T-cell (primary cell): ENCODE results near the gene RFX3. TPM values are rescaled to one million over a fixed set of nuclear protein-coding genes. Genes with fewer than 3 reads are reported as not detected.

ENCODE experiments used
- ATAC-seq, 4 experiments: fragments of 200-7000 bp in 3 of 4; fragments of 150-1000 bp in 1 of 4; cut with Tn5 transposase; replicated peaks in 1 of 4; 1 replicate in 3 of 4; 2 replicates in 1 of 4; pipeline ENCODE4 v1.10.0; 2021; ENCODE audit warnings: moderate library complexity in 3 of 4, mild to moderate bottlenecking in 2 of 4, moderate number of reproducible peaks in 1 of 4
- CTCF ChIA-PET, 2 donors: fragments of 300-600 bp; sonication (Branson Sonifier 250); formaldehyde crosslinking; loops; one replicate each; lab custom pipeline; 2022; ENCODE audit warnings: antibody characterized with exemption in 2 of 2; lab: Charles Lee
- POLR2A ChIA-PET, 2 donors: fragments of 300-600 bp; sonication (Branson Sonifier 250); formaldehyde crosslinking; loops; one replicate each; lab custom pipeline; 2022; ENCODE audit warnings: antibody characterized with exemption in 2 of 2; lab: Charles Lee
- DNase-seq, 35 experiments: peaks; one replicate each; pipeline versions ENCODE4 v3.0.0 to v3.0.0-alpha.2; 2013 to 2023
- H3K27ac ChIP-seq: one replicate; pipeline ENCODE4 v1.5.1; 2013; ENCODE audit warnings: low read length
- H3K27me3 ChIP-seq, 2 experiments: replicated peaks in 1 of 2; 1 replicate in 1 of 2; 2 replicates in 1 of 2; pipeline versions ENCODE4 v1.6.1 to v1.7.0; 2013; ENCODE audit warnings: low read length in 1 of 2, mixed read lengths in 1 of 2; ENCODE audit not compliant: control insufficient read depth in 2 of 2, insufficient read depth in 2 of 2; ENCODE audit errors: extremely low read depth in 1 of 2
- H3K36me3 ChIP-seq, 2 donors: 1 replicate in 1 of 2; 2 replicates in 1 of 2; pipeline versions ENCODE4 v1.6.1 to v1.7.0; 2013; ENCODE audit warnings: low read length in 1 of 2; ENCODE audit not compliant: control insufficient read depth in 2 of 2, insufficient read depth in 1 of 2; ENCODE audit errors: extremely low read depth in 1 of 2
- H3K4me1 ChIP-seq, 2 experiments: 1 replicate in 1 of 2; 2 replicates in 1 of 2; pipeline versions ENCODE4 v1.6.1 to v1.7.0; 2013; ENCODE audit warnings: low read length in 2 of 2, mixed read lengths in 1 of 2; ENCODE audit not compliant: insufficient read depth in 2 of 2, control insufficient read depth in 1 of 2; ENCODE audit errors: extremely low read depth in 1 of 2
- H3K4me3 ChIP-seq, 2 donors: 1 replicate in 1 of 2; 2 replicates in 1 of 2; pipeline versions ENCODE4 v1.5.1 to v1.7.0; 2013; ENCODE audit warnings: mild to moderate bottlenecking in 2 of 2, low read length in 1 of 2, moderate library complexity in 1 of 2; ENCODE audit not compliant: control insufficient read depth in 1 of 2; ENCODE audit errors: extremely low read depth in 1 of 2
- H3K9me3 ChIP-seq: 2 replicates; pipeline ENCODE4 v1.7.0; 2013
- H3K27ac Mint-ChIP-seq, 2 donors: one replicate each; pipeline ENCODE4 v1.8.0; 2020 to 2021; ENCODE audit warnings: mild to moderate bottlenecking in 2 of 2, mixed read lengths in 2 of 2
- H3K27me3 Mint-ChIP-seq, 2 donors: one replicate each; pipeline ENCODE4 v1.8.0; 2021 to 2022; ENCODE audit warnings: mixed read lengths in 2 of 2
- H3K36me3 Mint-ChIP-seq: one replicate; pipeline ENCODE4 v1.8.0; 2021; ENCODE audit warnings: mixed read lengths
- H3K4me1 Mint-ChIP-seq, 3 donors: one replicate each; pipeline ENCODE4 v1.8.0; 2020 to 2022; ENCODE audit warnings: mixed read lengths in 3 of 3, mild to moderate bottlenecking in 1 of 3
- H3K4me3 Mint-ChIP-seq, 3 donors: one replicate each; pipeline ENCODE4 v1.8.0; 2020 to 2022; ENCODE audit warnings: mild to moderate bottlenecking in 3 of 3, mixed read lengths in 3 of 3, moderate library complexity in 3 of 3
- H3K9me3 Mint-ChIP-seq, 3 donors: one replicate each; pipeline ENCODE4 v1.8.0; 2020 to 2022; ENCODE audit warnings: mixed read lengths in 3 of 3
- WGBS: methylation state at CpG from one replicate; pipeline ENCODE4 v1.1.5; 2013; ENCODE audit warnings: missing lambda C conversion rate; ENCODE audit not compliant: insufficient coverage; 5-methylcytosine and 5-hydroxymethylcytosine counted together
- total RNA-seq, 35 experiments: library from RNA in 6 of 35; stranded (reverse) in 6 of 35; fragments of 120-200 nt in 1 of 35; gene quantifications; one replicate each; pipeline versions ENCODE4 v1.2.1 to v1.2.4 and lab custom pipeline; 2013 to 2026

Gene RFX3
- total RNA-seq, 5 donors from 2014 or later (not counting 1 experiment from before 2014, with no cell fraction given), result 16.3 to 32.2 (median 20.5) TPM

DNA sequence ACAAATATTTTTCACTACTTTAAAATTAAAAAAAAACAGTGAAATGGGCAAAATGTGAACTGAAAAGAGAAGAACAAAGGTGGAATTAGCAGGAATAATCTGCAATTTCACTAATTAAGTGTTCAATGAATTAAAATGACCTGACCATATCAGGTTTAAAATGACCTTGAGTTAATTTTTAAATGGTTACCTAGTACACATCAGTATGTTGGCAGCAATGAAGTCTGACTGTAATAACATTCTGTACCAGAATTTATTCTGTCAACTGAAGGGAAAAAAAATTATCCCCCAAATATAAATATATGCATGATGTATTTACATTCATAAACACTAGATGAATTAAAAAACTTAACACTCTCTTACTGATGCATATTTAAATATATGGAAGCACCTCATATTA is 165.6 kb downstream of the RFX3 start:
- no peak overlapping the region for H3K27ac ChIP-seq
- Mint-ChIP-seq H3K4me3 (no peak overlapping the region), H3K4me1 (peaks cover 6 to 14% (median 13%) of the 10 kb centered on the region in 3 donors), H3K36me3 (peaks cover 28% of the 10 kb centered on the region), H3K27me3 (no peaks in the 10 kb centered on the region), H3K27ac (no peak overlapping the region), H3K9me3 (peaks cover 0 to 5% (median 5%) of the 10 kb centered on the region in 3 donors)
- H3K4me1 ChIP-seq, result no peaks in the 10 kb centered on the region
- H3K9me3 ChIP-seq, result no peaks in the 10 kb centered on the region
- no peak for DNase-seq
- no peak for ATAC-seq
- H3K36me3 ChIP-seq, result peaks cover 0 to 3% of the 10 kb centered on the region in 2 donors
- CTCF ChIA-PET, result no interaction called here
- no peak overlapping the region for H3K4me3 ChIP-seq
- no peaks in the 10 kb centered on the region for H3K27me3 ChIP-seq
- POLR2A ChIA-PET, result no interaction called here

DNA sequence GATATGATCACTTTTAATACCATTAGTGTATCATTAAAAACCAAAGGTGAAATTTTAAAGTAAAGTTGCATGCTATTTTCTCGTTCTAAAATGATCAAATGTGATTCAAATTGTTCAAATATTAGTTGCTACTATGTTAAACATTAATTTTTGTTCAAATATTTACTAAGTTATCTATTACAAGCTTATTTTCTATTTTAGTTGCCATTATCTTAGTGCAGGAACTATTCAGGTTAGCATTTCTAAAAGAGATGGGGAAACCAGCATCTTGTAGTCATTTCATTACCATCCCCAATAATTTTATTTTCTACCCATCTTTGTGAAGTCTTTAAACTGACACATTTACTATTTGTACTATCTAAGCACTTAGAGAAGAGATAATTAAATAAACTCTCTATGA is 166.0 kb downstream of the RFX3 start:
- Histone ChIP-seq H3K36me3 (peaks cover 0 to 3% of the 10 kb centered on the region in 2 donors), H3K4me3 (no peak overlapping the region), H3K4me1 (no peaks in the 10 kb centered on the region), H3K9me3 (no peaks in the 10 kb centered on the region), H3K27ac (no peak overlapping the region), H3K27me3 (no peaks in the 10 kb centered on the region)
- no peak for ATAC-seq
- DNase-seq, result no peak
- CTCF ChIA-PET, result no interaction called here
- WGBS, result no CpG with 5 or more reads among the region's 1 CpG
- POLR2A ChIA-PET, result no interaction called here
- Mint-ChIP-seq H3K36me3 (peaks cover 28% of the 10 kb centered on the region), H3K4me3 (no peak overlapping the region), H3K9me3 (peaks cover 0 to 5% (median 5%) of the 10 kb centered on the region in 3 donors), H3K27me3 (no peaks in the 10 kb centered on the region), H3K27ac (no peak overlapping the region), H3K4me1 (peaks cover 6 to 14% (median 13%) of the 10 kb centered on the region in 3 donors)

DNA sequence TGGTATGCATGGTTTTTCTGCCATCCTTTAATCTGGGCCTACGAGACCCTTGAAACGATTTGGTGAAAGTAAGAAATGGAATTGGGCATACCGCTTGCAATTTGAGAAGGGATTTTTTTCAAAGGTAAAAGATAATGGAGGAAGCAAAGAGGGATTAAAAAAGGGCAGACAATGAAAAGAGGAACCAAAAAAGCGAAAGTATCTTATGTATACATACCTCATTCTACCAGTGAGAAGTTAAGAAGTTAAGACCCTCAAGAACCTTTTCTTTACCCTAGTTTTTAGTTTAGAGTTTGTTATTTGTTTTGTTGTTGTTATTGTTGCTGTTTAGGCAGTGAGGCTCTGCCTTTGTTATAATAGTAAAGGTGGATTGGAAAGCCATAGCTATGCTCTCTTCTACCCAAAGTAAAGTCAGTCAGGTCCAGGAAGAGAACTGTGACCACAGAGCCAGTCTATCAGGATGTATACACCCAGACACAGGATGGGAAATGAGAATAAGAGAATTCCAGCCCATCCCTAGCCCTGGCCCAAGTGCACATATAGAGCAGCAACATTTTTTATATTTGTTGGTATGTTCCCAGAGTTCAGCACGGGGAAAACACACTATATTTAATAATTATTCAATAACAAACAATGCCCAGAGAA is 166.6 kb downstream of the RFX3 start:
- Mint-ChIP-seq H3K27me3 (no peaks in the 10 kb centered on the region), H3K9me3 (peaks cover 0 to 11% (median 5%) of the 10 kb centered on the region in 3 donors), H3K36me3 (peaks cover 32% of the 10 kb centered on the region), H3K4me1 (peaks cover 6 to 14% (median 13%) of the 10 kb centered on the region in 3 donors), H3K27ac (no peak overlapping the region), H3K4me3 (no peak overlapping the region)
- CTCF ChIA-PET, result no interaction called here
- ATAC-seq (no peak), DNase-seq (no peak)
- Histone ChIP-seq H3K4me3 (no peak overlapping the region), H3K9me3 (no peaks in the 10 kb centered on the region), H3K27me3 (no peaks in the 10 kb centered on the region), H3K4me1 (no peaks in the 10 kb centered on the region), H3K27ac (no peak overlapping the region), H3K36me3 (peaks cover 0 to 3% of the 10 kb centered on the region in 2 donors)
- POLR2A ChIA-PET, result no interaction called here
- WGBS, result 100% methylated on average over 2 of the region's 5 CpGs

DNA sequence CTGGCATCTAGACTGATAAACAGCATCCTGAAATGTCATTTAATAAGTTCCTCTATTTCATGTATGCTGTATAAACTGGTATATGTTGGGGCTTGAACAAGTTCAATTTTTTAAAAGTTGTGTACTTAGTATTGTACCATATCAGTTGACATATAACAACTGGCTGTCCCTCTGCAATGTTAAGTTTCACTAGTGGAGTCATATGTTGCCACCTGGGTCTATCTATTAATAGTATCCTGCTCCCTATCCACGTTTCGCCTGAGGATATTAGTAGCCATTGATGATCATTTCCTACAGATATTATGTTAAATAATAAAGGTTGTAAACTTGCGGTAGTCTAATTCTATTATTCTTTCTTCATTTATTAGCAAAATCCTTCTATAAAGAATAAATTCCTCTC is 177.6 kb downstream of the RFX3 start:
- Histone ChIP-seq H3K9me3 (no peaks in the 10 kb centered on the region), H3K4me3 (no peak overlapping the region), H3K36me3 (peaks cover 0 to 6% of the 10 kb centered on the region in 2 donors), H3K4me1 (no peaks in the 10 kb centered on the region), H3K27me3 (no peaks in the 10 kb centered on the region), H3K27ac (no peak overlapping the region)
- WGBS, result no CpG with 5 or more reads among the region's 3 CpGs
- DNase-seq, result no peak
- Mint-ChIP-seq H3K27me3 (no peaks in the 10 kb centered on the region), H3K36me3 (peaks cover 30% of the 10 kb centered on the region), H3K4me3 (no peak overlapping the region), H3K27ac (no peak overlapping the region), H3K9me3 (peaks cover 0 to 4% (median 3%) of the 10 kb centered on the region in 3 donors), H3K4me1 (peaks cover 0 to 10% (median 0%) of the 10 kb centered on the region in 3 donors)
- ChIA-PET CTCF (no interaction called here), POLR2A (no interaction called here)
- no peak for ATAC-seq

DNA sequence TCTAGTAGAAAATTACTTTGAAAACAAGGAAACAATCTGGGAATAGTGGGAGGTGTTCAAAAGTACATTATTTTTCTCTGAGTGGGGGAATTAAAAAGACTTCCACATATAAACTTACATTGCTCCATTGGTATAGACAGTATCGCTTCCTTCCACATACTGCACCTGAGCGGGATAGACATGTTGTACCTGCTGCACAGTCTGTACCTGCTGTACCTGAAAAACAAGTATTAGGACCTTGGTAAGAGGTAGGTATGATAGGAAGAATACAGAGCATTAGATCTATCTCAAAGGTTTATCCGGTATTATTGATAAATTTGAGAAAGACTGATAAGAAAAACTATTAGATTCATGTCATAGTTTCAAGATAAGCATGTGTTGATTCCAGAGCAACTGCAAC is 179.3 kb downstream of the RFX3 start:
- CTCF ChIA-PET, result no interaction called here
- WGBS, result 100% methylated on average over 1 of the region's 3 CpGs
- H3K27ac Mint-ChIP-seq, result no peak overlapping the region

DNA sequence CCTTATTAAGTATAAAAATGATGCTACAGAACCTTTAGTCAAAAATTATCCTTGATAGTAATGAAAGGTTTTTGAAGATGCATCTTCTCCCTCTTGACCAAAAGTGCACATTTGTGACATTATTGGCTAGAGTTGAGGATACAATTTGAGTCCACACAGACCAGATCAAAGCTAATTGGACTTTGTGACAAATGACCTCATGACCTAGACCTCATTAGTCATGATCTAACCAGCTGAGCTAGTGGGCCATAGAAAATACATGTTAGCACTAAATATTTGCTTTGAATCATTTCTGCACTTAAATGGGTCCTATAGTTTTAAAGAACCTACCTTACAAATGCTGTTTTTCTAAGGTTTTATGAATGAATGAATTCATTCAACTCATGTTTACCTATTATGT is 182.1 kb downstream of the RFX3 start:
- Histone ChIP-seq H3K4me3 (no peak overlapping the region), H3K36me3 (peaks cover 0 to 3% of the 10 kb centered on the region in 2 donors), H3K4me1 (no peaks in the 10 kb centered on the region), H3K9me3 (no peaks in the 10 kb centered on the region), H3K27me3 (no peaks in the 10 kb centered on the region), H3K27ac (no peak overlapping the region)
- no peak for ATAC-seq
- DNase-seq, result no peak
- Mint-ChIP-seq H3K4me3 (no peak overlapping the region), H3K9me3 (peaks cover 2 to 3% (median 3%) of the 10 kb centered on the region in 3 donors), H3K27me3 (no peaks in the 10 kb centered on the region), H3K27ac (no peak overlapping the region), H3K36me3 (peaks cover 34% of the 10 kb centered on the region), H3K4me1 (peaks cover 0 to 15% (median 4%) of the 10 kb centered on the region in 3 donors)
- ChIA-PET POLR2A (interaction anchor here in 1 of 2 donors (0.6 kb wide), 1 partner anchor 212 kb away, joined by 3 read pairs; no protein-coding TSS in a partner anchor), CTCF (no interaction called here)

More for the DNA sequence above, 179.3 kb downstream of the RFX3 start:
- Histone ChIP-seq H3K36me3 (peaks cover 0 to 3% of the 10 kb centered on the region in 2 donors), H3K27ac (no peak overlapping the region), H3K9me3 (no peaks in the 10 kb centered on the region), H3K27me3 (no peaks in the 10 kb centered on the region), H3K4me1 (no peaks in the 10 kb centered on the region), H3K4me3 (no peak overlapping the region)
- no peak for DNase-seq
- Mint-ChIP-seq H3K36me3 (peaks cover 32% of the 10 kb centered on the region), H3K27me3 (no peaks in the 10 kb centered on the region), H3K4me3 (no peak overlapping the region), H3K9me3 (peaks cover 0 to under 1% (median 0%) of the 10 kb centered on the region in 3 donors), H3K4me1 (peaks cover 0 to 15% (median 0%) of the 10 kb centered on the region in 3 donors)
- no peak for ATAC-seq
- POLR2A ChIA-PET, result interaction anchor here in 1 of 2 donors (0.5 kb wide), 1 partner anchor 128 kb away, joined by 5 read pairs; no protein-coding TSS in a partner anchor
